ENCODE results near the gene NRSN1. TPM values are rescaled to one million over a fixed set of nuclear protein-coding genes. Genes with fewer than 3 reads are reported as not detected.

NRSN1 gene
- total RNA-seq, 1 experiment from 2014 or later, result not detected

DNA sequence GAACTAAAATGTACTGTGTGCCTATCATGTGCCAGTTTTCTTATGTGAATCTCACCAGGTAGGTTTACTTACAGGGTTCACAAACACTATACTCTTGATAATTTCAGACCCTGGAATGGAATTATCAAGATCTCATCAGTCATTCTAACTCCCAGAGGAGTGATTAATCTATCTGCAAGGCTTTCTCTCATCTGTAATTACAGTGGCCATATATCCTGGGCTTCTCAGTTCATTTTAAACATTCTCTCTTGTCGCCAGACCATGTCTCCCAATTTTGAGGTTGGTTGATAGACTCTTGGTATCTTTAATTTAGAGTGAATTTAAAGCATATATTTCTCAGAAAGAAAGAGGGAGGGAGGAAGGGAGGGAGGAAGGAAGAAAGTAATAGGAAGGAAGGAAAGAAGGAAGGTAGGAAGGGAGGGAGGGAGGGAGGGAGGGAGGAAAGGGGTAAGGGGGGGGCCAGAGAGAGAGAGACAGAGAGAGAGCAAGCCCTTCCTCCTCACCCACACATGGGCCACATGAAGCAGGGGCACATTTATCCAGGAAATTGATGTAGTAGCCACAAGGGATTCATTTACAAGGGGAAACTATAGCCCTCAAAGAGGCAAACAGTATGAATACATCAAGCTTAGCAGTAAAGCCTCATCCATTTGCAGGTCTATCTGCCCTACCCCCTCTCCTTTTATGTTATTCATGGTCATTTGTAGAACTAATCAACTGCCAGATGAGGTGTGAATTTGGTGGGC, 25.8 kb upstream of the NRSN1 start:
- Histone ChIP-seq H3K4me1 (ENCODE audit: insufficient read depth, low read length) (no peaks in the 10 kb centered on the region), H4K8ac (replicated peaks; ENCODE audit: insufficient read length, low read depth, low read length) (no peak overlapping the region), H4K5ac (ENCODE audit: insufficient read length, low read depth, low read length) (no peak overlapping the region), H2BK120ac (ENCODE audit: low read depth, low read length, poor library complexity, severe bottlenecking) (no peak overlapping the region), H3K56ac (ENCODE audit: insufficient read length, low read depth, low read length) (no peak overlapping the region), H3K23ac (ENCODE audit: insufficient read length, low read depth, low read length) (no peak overlapping the region), H3K79me1 (ENCODE audit: insufficient read depth, low read depth, low read length, poor library complexity, severe bottlenecking) (no peaks in the 10 kb centered on the region), H4K91ac (ENCODE audit: insufficient read length, low read depth, low read length) (no peak overlapping the region), H2AK5ac (ENCODE audit: insufficient read length, low read length) (no peak overlapping the region), H3K4ac (ENCODE audit: low read depth, low read length) (no peak overlapping the region), H3K9ac (ENCODE audit: extremely low read depth, insufficient read length, low read length) (no peak overlapping the region), H3T11ph (ENCODE audit: low read length) (no peak overlapping the region), H2AFZ (ENCODE audit: low read length) (no peak overlapping the region), H2BK12ac (ENCODE audit: insufficient read length, low read depth, low read length) (no peak overlapping the region), H4K20me1 (ENCODE audit: control insufficient read depth, insufficient read depth, insufficient read length) (no peaks in the 10 kb centered on the region), H3K23me2 (ENCODE audit: insufficient read length, low read depth, low read length, poor library complexity, severe bottlenecking) (no peaks in the 10 kb centered on the region), H3K9me3 (ENCODE audit: control insufficient read depth, low read depth, low read length) (no peaks in the 10 kb centered on the region), H2BK15ac (ENCODE audit: low read depth, low read length) (no peak overlapping the region), H3K27ac (ENCODE audit: insufficient read length, low read depth, low read length) (no peak overlapping the region), H3K18ac (ENCODE audit: insufficient read length, low read depth, low read length) (no peak overlapping the region), H3K14ac (ENCODE audit: insufficient read depth, low read length) (no peak overlapping the region), H3K79me2 (ENCODE audit: insufficient read depth, low read length) (no peaks in the 10 kb centered on the region), H2BK20ac (ENCODE audit: low read depth, low read length, poor library complexity, severe bottlenecking) (no peak overlapping the region), H3K27me3 (ENCODE audit: insufficient read depth, low read length) (no peaks in the 10 kb centered on the region), H3K4me2 (ENCODE audit: insufficient read depth, insufficient read length, low read length) (no peak overlapping the region), H2BK5ac (ENCODE audit: insufficient read length, low read length) (no peak overlapping the region)
- no peak for DNase-seq
- H3K4me3 Mint-ChIP-seq, result no peak overlapping the region
- no peaks in the 10 kb centered on the region; a peak in 1 of 7 replicates for H3K36me3 Mint-ChIP-seq (ENCODE audit: insufficient read depth in 1 of 3, low read depth in 3 of 3)
- peaks cover 0 to 2% of the 10 kb centered on the region in 2 experiments; a peak in 1 of 4 replicates for H3K4me1 Mint-ChIP-seq
- H3K9me3 Mint-ChIP-seq, result no peaks in the 10 kb centered on the region
- H3K27me3 Mint-ChIP-seq (ENCODE audit: low read depth), result peaks cover 2% of the 10 kb centered on the region; the same call in 1 of the 2 replicates
- no peak overlapping the region for H3K27ac Mint-ChIP-seq
- WGBS (ENCODE audit: extremely low coverage, insufficient read length, low lambda C conversion rate), result no CpG with 5 or more reads among the region's 1 CpG
- TF ChIP-seq, protein P1, sequence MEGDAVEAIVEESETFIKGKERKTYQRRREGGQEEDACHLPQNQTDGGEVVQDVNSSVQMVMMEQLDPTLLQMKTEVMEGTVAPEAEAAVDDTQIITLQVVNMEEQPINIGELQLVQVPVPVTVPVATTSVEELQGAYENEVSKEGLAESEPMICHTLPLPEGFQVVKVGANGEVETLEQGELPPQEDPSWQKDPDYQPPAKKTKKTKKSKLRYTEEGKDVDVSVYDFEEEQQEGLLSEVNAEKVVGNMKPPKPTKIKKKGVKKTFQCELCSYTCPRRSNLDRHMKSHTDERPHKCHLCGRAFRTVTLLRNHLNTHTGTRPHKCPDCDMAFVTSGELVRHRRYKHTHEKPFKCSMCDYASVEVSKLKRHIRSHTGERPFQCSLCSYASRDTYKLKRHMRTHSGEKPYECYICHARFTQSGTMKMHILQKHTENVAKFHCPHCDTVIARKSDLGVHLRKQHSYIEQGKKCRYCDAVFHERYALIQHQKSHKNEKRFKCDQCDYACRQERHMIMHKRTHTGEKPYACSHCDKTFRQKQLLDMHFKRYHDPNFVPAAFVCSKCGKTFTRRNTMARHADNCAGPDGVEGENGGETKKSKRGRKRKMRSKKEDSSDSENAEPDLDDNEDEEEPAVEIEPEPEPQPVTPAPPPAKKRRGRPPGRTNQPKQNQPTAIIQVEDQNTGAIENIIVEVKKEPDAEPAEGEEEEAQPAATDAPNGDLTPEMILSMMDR (conservative IDR thresholded peaks at IDR 0.05), result no peak
